Activated naive CD4-positive, alpha-beta T cell treated with anti-CD3 and anti-CD28 coated beads, Interleukin-2, amount 10 ng/mL, durations not matched to agents 7 days and 5 days (primary cell): ENCODE results near the gene CSNK2A2.

Source experiments
- CTCF ChIA-PET: fragments of 350-600 bp; sonication (Branson Sonifier 250); formaldehyde crosslinking; loops from one replicate; lab custom pipeline; 2021; ENCODE audit warnings: antibody characterized with exemption; lab: Charles Lee
- DNase-seq: peaks from one replicate; pipeline ENCODE4 v3.0.0-alpha.2; 2020
- H3K27ac Mint-ChIP-seq: one replicate; pipeline ENCODE4 v1.8.0; 2021; ENCODE audit warnings: mild to moderate bottlenecking, moderate library complexity, mixed read lengths
- H3K27me3 Mint-ChIP-seq: one replicate; pipeline ENCODE4 v1.8.0; 2021; ENCODE audit warnings: mild to moderate bottlenecking, mixed read lengths
- H3K36me3 Mint-ChIP-seq: one replicate; pipeline ENCODE4 v1.8.0; 2021; ENCODE audit warnings: mixed read lengths
- H3K4me1 Mint-ChIP-seq: one replicate; pipeline ENCODE4 v1.8.0; 2021; ENCODE audit warnings: mixed read lengths
- H3K4me3 Mint-ChIP-seq: one replicate; pipeline ENCODE4 v1.8.0; 2021; ENCODE audit warnings: mild to moderate bottlenecking, moderate library complexity, mixed read lengths
- H3K9me3 Mint-ChIP-seq: one replicate; pipeline ENCODE4 v1.8.0; 2021; ENCODE audit warnings: mixed read lengths

The CSNK2A2 gene

DNA sequence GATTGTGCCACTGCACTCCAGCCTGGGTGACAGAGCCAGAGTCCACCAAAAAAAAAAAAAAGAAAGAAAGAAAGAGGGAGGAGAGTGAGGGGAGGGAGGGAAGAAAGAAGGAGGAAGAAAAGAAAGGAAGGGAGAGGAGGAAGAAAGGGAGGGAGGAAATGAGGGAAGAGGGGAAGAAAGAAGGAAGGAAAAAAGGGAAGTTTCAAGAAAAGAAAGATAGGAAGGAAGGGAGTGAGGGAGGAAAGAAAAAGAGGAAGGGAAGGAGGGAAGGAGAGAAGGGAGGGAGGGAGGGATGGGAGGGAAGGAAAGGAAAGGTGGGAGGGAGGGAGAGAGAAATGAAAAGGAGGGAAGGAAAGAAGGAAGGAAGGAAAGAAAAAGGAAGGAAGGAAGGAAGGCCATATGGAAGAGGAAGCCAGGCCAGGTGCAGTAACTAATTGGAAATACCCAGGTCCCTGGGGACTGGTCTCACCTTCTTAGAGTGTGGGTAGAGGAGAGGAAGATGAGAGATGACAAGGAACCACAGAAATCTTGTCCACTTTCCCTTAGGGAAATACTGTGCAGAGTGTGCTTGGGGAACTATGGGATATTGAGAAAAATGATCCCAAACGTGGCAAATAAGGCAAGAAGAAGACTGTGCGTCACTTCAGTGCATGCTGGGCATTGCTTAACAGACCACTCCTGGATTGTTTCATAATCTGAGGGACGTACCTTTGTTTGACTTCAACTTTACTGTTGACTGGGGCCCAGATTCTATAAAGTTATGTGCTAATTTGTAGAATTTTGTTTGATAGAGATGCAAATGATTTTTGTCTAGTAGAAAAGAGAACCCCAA lies 15.1 kb upstream of the CSNK2A2 start:
- Mint-ChIP-seq H3K9me3 (no peaks in the 10 kb centered on the region), H3K27me3 (peaks cover 31% of the 10 kb centered on the region), H3K4me3 (no peak overlapping the region), H3K36me3 (no peaks in the 10 kb centered on the region), H3K4me1 (no peaks in the 10 kb centered on the region), H3K27ac (no peak overlapping the region)
- CTCF ChIA-PET, result no interaction called here
- DNase-seq, result no peak

DNA sequence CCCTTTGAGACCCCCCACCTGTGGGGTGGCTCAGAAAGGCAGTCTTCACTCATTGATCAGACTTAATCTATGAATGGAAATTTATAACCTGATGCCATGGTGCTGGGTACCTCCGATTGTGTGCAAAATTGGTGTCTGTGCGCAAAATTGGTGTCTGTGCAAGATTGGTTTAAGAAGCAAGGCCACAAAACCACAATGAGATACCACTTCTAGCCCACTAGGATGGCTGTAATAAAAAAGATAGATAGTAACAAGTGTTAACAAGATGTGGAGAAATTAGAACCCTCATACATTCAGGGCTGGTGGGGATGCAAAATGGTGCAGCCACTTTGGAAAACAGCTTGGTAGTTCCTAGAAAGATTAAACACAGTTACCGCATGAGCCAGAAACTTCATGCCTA lies 13.9 kb upstream of the CSNK2A2 start:
- Mint-ChIP-seq H3K9me3 (no peaks in the 10 kb centered on the region), H3K27ac (no peak overlapping the region), H3K36me3 (no peaks in the 10 kb centered on the region), H3K4me3 (no peak overlapping the region), H3K27me3 (peaks cover 31% of the 10 kb centered on the region), H3K4me1 (peaks cover 1% of the 10 kb centered on the region)
- no peak for DNase-seq
- CTCF ChIA-PET, result no interaction called here

DNA sequence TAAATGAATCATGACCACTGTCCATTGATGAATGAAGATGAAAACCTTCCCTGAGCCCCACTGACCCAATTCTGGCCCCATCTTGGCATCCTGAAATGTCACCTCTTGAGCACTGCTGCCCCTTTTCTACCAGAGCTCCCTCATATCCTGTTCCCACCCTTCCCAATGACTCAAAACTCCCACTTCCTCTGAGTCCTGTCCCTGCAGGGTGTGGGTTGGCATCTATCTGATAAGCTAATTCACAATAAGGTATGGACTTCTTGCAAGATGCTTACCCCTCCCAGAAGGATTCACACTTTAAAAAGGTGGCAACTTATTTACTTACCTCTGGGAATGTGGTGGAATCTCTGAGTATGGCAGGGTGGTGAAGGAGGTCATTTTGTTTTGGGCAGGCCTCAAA lies 13.3 kb upstream of the CSNK2A2 start:
- Mint-ChIP-seq H3K4me1 (peaks cover 5% of the 10 kb centered on the region), H3K36me3 (no peaks in the 10 kb centered on the region), H3K4me3 (no peak overlapping the region), H3K27me3 (peaks cover 31% of the 10 kb centered on the region), H3K27ac (no peak overlapping the region), H3K9me3 (no peaks in the 10 kb centered on the region)
- CTCF ChIA-PET, result no interaction called here
- DNase-seq, result no peak

DNA sequence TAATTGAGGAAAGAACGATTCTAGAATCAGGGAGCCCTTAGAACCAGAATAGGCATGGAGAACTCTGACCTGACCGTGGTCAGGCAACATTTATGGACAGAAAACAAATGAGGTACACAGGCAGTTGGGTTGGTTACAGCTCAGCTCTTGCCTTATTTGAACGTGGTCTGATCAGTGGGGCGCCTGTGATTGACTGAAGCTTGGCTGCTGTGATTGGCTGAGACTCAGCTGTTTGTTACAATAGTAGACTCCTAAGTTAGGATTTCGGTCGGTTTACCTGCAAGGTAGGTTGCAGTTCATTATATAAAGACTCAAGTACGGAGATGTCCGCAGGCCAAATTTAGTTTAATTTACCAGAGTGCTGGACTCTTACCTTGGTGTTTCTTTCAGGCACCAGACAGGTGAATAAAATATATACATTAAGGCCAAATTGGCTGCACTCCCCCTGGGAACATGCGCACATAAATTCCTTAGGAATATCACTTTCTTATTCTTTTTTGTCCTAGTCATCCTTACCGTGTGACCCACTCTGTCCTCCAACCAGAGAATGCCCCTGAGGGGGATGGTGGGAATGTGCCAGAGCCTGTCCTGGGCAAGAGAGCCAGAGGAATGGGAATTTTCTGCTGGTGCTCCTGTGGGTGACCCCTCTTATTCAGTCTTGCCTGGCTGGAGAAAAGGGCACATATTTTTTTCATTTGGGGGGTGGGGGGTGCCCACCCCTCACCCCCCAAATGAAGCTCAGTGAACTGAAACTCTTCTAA lies 7.5 kb upstream of the CSNK2A2 start:
- H3K27me3 Mint-ChIP-seq, result peaks cover 20% of the 10 kb centered on the region
- CTCF ChIA-PET, result no interaction called here
- peaks cover 5% of the 10 kb centered on the region for H3K4me1 Mint-ChIP-seq
- H3K9me3 Mint-ChIP-seq, result no peaks in the 10 kb centered on the region
- no peak overlapping the region for H3K27ac Mint-ChIP-seq
- no peaks in the 10 kb centered on the region for H3K36me3 Mint-ChIP-seq
- H3K4me3 Mint-ChIP-seq, result no peak overlapping the region
- no peak for DNase-seq

DNA sequence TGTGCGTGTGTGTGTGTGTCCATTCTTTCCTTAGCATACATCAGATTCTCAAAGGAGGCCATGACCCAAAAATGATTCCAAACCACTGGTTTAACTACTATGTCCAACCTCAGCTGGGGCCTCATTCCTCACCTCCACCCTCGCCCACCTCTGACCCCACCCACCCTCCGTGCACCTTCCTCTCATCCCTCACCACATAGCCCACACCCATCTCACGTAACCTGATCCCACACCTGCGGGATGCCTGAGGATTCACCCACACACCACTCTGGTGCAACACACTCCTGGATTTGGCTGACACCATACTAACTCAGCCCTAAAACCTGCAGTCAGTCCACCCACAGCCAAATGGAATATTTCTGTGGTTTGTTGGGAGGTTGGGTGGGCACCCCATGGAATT lies 3.3 kb upstream of the CSNK2A2 start:
- Mint-ChIP-seq H3K27me3 (peaks cover 34% of the 10 kb centered on the region), H3K4me1 (peaks cover 20% of the 10 kb centered on the region), H3K9me3 (no peaks in the 10 kb centered on the region), H3K4me3 (no peak overlapping the region), H3K36me3 (peaks cover 4% of the 10 kb centered on the region), H3K27ac (no peak overlapping the region)
- DNase-seq, result no peak
- CTCF ChIA-PET, result no interaction called here

DNA sequence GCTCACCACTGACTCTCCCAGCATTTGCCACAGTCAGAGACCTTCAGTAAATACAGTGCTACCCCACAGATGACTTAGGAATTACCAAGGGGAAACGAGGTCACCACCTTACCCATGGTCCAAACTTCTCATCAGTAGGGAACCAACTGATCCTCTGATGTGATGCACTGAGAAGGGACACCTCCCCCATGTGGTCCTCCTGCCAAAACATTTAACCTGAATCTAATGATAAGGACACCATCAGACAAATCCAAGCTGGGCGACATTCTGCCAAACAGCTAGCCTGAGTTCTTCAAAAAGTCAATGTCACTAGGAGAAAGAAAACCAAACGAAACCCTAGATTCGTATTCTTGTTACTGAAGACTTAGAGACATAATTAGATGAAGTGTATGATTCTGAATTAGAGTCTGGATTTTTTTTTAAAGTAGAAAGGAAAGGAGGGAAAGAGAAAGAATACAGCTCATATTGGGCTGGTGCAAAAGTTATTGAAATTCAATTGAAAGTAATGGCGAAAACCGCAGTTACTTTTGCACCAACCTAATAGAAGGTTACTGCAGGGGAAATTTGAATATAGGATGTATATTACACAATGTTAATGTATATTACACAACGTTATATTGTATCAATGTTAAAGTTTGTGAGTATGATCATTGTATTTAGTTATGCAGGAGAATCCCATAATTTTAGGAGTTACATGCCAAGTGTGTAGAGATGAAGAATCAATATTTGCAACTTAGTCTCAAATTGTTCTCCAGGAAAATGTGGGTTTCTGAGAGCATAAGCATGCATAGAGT lies 2.3 kb upstream of the CSNK2A2 start:
- Mint-ChIP-seq H3K27me3 (peaks cover 31% of the 10 kb centered on the region), H3K4me1 (peaks cover 28% of the 10 kb centered on the region), H3K36me3 (peaks cover 13% of the 10 kb centered on the region), H3K27ac (no peak overlapping the region), H3K9me3 (no peaks in the 10 kb centered on the region), H3K4me3 (peak overlapping the region; percentile 14)
- no peak for DNase-seq
- CTCF ChIA-PET, result no interaction called here

DNA sequence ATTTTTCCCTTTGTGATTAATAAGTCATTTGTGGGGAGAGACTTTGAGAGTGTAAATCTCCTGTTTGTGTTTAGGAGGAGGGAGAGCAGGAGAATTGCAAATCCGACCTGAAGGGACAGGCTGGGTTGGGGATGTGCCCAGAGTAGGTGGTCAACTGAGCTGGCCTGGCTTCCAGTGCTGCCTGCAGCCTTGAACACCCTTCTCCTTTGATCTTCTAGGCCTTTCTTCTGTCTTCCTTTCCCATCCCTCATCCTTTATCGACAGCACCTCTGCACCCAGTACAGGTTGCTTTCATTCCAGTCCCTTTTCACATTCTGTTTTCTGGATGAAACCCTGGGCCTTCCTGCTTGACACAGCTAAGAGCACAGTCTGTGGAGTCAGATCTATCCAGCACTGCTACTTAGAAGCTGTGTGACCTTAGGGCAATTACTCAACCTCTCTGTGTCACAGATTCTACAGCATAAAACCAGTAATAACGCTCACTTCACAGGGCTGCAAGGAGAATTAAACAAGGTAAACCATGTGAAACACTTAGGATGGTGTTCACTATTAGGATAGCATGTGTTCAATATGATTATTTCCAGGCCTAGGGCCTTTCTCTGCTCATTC lies 1.0 kb upstream of the CSNK2A2 start:
- no peak for DNase-seq
- Mint-ChIP-seq H3K36me3 (peaks cover 19% of the 10 kb centered on the region), H3K27me3 (peaks cover 25% of the 10 kb centered on the region), H3K4me3 (peak overlapping the region; percentile 77), H3K9me3 (no peaks in the 10 kb centered on the region), H3K27ac (peak overlapping the region; percentile 56), H3K4me1 (peaks cover 35% of the 10 kb centered on the region)
- CTCF ChIA-PET, result no interaction called here

DNA sequence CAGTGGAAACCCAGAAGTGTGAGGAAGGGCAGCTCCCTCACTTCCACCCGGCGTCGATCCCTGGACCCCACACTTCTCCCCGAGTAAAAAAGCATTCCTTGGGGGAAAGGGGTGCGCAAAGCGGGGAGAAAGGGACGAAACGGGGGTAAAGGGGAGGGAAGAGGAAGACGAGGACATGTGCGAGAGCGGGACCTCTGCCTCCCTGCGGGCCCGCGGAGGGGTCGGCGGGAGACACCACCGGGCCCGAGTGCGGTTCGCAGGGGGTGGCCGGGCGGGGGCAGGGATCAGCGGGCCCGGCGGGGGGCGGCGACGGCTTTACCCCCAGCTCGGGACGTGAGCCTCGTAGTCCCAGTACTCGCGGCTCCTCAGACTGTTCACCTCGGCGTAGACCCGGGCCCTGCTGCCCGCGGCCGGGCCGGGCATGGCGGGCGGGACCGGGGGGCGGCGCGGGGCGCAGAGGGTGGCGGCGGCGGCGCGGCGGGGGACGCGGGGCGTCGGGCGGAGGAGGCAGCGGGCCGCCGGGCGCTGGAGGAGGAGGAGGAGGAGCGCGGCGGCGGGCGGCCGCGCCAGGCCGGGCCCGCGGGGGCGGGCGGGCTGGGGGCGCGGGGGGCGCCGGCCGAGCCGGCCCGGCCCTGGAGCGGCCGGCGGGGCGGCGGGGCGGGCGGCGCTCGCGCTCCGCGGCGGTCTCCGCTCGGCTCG lies 443 bp downstream of the CSNK2A2 start:
- Mint-ChIP-seq H3K4me1 (peaks cover 35% of the 10 kb centered on the region), H3K4me3 (peak overlapping the region; percentile 89), H3K27ac (peak overlapping the region; percentile 78), H3K36me3 (peaks cover 32% of the 10 kb centered on the region), H3K9me3 (no peaks in the 10 kb centered on the region), H3K27me3 (peaks cover 25% of the 10 kb centered on the region)
- CTCF ChIA-PET, result interaction anchor here (0.7 to 1.6 kb wide), 3 partner anchors 10 to 197 kb away, joined by 3 to 9 read pairs (median 7); partner anchors contain the start of gene USB1
- peak; percentile 29 for DNase-seq

DNA sequence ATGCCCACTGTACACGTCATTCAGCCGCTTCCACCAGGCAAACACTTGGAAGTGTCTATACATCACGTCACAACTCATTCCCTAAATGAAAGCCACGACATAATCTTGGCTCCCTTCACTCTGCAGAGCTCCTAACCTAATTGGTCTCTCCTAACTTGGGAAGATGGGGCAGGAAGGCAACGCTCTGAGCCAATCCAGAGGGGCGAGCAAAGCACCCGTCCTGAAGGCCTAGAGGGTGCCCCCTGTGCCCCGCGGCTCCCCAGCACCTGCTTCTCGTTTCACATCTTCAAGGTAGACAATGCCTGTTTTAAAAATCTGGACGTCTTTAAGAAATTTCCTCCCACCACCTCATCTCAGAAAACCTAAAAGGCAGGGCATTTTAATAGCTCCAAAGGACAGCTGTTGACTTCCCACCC lies 1.0 kb downstream of the CSNK2A2 start:
- peaks cover 38% of the 10 kb centered on the region for H3K4me1 Mint-ChIP-seq
- peak overlapping the region; percentile 78 for H3K27ac Mint-ChIP-seq
- no peak for DNase-seq
- H3K4me3 Mint-ChIP-seq, result peak overlapping the region; percentile 89
- CTCF ChIA-PET, result interaction anchor here (0.7 to 1.6 kb wide), 4 partner anchors 9 to 196 kb away, joined by 3 to 9 read pairs (median 5); partner anchors contain the start of gene USB1
- no peaks in the 10 kb centered on the region for H3K9me3 Mint-ChIP-seq
- H3K27me3 Mint-ChIP-seq, result peaks cover 25% of the 10 kb centered on the region
- H3K36me3 Mint-ChIP-seq, result peaks cover 35% of the 10 kb centered on the region

DNA sequence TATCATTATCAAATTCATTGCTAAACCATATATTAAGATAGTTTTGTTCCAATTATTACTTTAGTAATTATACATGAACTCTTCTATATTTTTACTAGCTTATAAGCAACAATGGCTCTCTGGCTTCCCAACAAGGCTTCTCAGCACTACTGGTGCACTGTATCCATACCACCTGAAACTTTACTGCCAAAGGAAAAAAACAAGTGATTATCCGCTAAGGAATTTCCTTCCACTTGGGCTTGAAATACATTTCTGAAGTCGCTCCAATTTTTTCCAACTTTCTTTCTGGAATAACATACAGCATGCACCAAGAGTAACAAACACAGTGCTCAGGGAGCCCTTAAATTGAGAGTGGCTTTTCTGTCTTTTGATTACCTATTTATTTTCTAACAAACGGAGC lies 2.1 kb downstream of the CSNK2A2 start:
- Mint-ChIP-seq H3K36me3 (peaks cover 44% of the 10 kb centered on the region), H3K4me1 (peaks cover 44% of the 10 kb centered on the region), H3K9me3 (no peaks in the 10 kb centered on the region), H3K27ac (no peak overlapping the region), H3K27me3 (peaks cover 17% of the 10 kb centered on the region), H3K4me3 (peak overlapping the region; percentile 89)
- CTCF ChIA-PET, result interaction anchor here (0.6 to 1.6 kb wide), 5 partner anchors 8 to 450 kb away, joined by 3 to 9 read pairs (median 4); no protein-coding TSS in a partner anchor
- DNase-seq, result no peak

DNA sequence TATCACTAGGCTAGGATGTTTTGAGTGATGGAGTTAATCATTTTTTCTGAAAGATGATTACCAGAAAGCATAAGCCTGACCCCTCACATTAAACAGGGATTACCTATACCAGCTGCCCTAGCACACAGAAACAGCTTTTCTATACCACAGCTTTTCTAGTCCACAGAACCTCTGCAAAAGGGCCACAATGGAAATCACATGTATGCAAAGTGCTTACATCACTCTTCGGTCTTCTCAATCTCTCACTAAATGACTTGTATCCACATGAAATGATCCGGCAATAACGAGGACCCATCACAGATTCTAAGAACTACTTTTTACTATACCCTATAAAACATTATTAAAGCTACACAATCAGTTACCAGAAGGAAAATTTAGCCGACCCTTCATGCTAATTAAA lies 2.6 kb downstream of the CSNK2A2 start:
- peaks cover 17% of the 10 kb centered on the region for H3K27me3 Mint-ChIP-seq
- no peaks in the 10 kb centered on the region for H3K9me3 Mint-ChIP-seq
- H3K27ac Mint-ChIP-seq, result no peak overlapping the region
- no peak overlapping the region for H3K4me3 Mint-ChIP-seq
- peaks cover 48% of the 10 kb centered on the region for H3K36me3 Mint-ChIP-seq
- no peak for DNase-seq
- CTCF ChIA-PET, result interaction anchor here (0.6 to 0.9 kb wide), 2 partner anchors 18 to 450 kb away, joined by 3 to 4 read pairs; no protein-coding TSS in a partner anchor
- H3K4me1 Mint-ChIP-seq, result peaks cover 44% of the 10 kb centered on the region

DNA sequence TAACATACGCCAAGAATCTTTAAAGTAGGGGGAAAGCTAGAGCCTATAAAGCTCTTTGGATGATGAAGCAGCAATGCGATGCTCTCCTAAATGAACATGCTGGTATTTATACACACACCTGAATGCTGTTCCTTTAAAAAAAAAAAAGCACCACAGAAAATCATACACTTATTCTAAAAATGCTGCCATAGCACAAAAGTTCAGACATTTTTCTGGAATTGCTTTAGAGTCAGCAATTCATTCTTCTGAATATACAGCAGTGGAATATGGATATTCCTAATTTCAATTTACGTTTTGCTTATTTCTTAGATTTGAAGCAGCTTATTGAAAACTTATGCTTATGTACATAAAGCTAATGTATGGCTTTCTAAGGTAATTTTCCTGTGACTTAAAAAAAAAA lies 3.1 kb downstream of the CSNK2A2 start:
- H3K4me1 Mint-ChIP-seq, result peaks cover 44% of the 10 kb centered on the region
- H3K27me3 Mint-ChIP-seq, result peaks cover 12% of the 10 kb centered on the region
- no peak overlapping the region for H3K4me3 Mint-ChIP-seq
- H3K36me3 Mint-ChIP-seq, result peaks cover 51% of the 10 kb centered on the region
- H3K27ac Mint-ChIP-seq, result no peak overlapping the region
- no peaks in the 10 kb centered on the region for H3K9me3 Mint-ChIP-seq
- no peak for DNase-seq
- CTCF ChIA-PET, result interaction anchor here (0.9 kb wide), 1 partner anchor 18 kb away, joined by 4 read pairs; no protein-coding TSS in a partner anchor
